Left ventricle myocardium superior (tissue), 1 donor: ENCODE results near the gene BCL2L13. TPM values are rescaled to one million over a fixed set of nuclear protein-coding genes. Genes with fewer than 3 reads are reported as not detected.

ENCODE experiments used
- ATAC-seq: fragments of 200-7000 bp; cut with Tn5 transposase; one replicate; pipeline ENCODE4 v1.9.1; 2020; ENCODE audit warnings: mild to moderate bottlenecking, moderate library complexity
- DNase-seq: peaks from one replicate; pipeline ENCODE4 v3.0.0-alpha.2; 2020
- intact Hi-C: fragments of 100-400 bp; cut with micrococcal nuclease; formaldehyde crosslinking; loops from one replicate; pipeline ENCODE4 v1.11.0; 2022
- long read RNA-seq: library from polyadenylated mRNA; unstranded; transcript quantifications from one replicate; pipeline ENCODE4 v2.0.0, GENCODE V29; 2021
- total RNA-seq: library from RNA; stranded (reverse); fragmentation: NEBNext Ultra II Directional; extraction: Animal tissue kit (Norgen Biotek cat#: 25700); gene quantifications from one replicate; pipeline ENCODE4 v1.2.1, GENCODE V29; 2021
- donor health status: DM: no; HTN: yes; CAD: no; lungs with severe emphysema.

BCL2L13 gene
- total RNA-seq, result 92.9 TPM
- long read RNA-seq, full-length matches to known transcripts, result 61 of 102 reads
- long read RNA-seq, partial matches to known transcripts, result 28 of 102 reads
- long read RNA-seq, other reads (novel, unspliced or antisense), result 13 of 102 reads

- DNase-seq, result peak; percentile 96
- intact Hi-C loops, result no loop called here
- peak; percentile 98 for ATAC-seq
Observed at GRCh38 chr22:17638432-17639246, at the start of gene BCL2L13. TSS of gene BCL2L13 (plus strand) at chr22:17638757. CDS start at chr22:17655712, 16,955 bp downstream.

GRCh38 chr22:17589810-17590375 lies 48.7 kb upstream of the BCL2L13 start:
- ATAC-seq (no peak), DNase-seq (no peak)
- intact Hi-C loops, result no loop called here

- intact Hi-C loops, result no loop called here
- DNase-seq (no peak), ATAC-seq (no peak)
Observed at GRCh38 chr22:17590586-17590985, 48.0 kb upstream of the BCL2L13 start.

- intact Hi-C loops, result no loop called here
- ATAC-seq (no peak), DNase-seq (no peak)
Observed at GRCh38 chr22:17592201-17592600, 46.4 kb upstream of the BCL2L13 start.

GRCh38 chr22:17596226-17596625 lies 42.3 kb upstream of the BCL2L13 start:
- intact Hi-C loops, result no loop called here

GRCh38 chr22:17597217-17597616 lies 41.3 kb upstream of the BCL2L13 start:
- DNase-seq, result no peak
- intact Hi-C loops, result no loop called here
- ATAC-seq, result no peak

More at GRCh38 chr22:17596226-17596625, 42.3 kb upstream of the BCL2L13 start:
- DNase-seq (no peak), ATAC-seq (no peak)

- ATAC-seq, result no peak
- intact Hi-C loops, result no loop called here
- no peak for DNase-seq
Observed at GRCh38 chr22:17598318-17598717, 40.2 kb upstream of the BCL2L13 start.

GRCh38 chr22:17601031-17601430 lies 37.5 kb upstream of the BCL2L13 start:
- intact Hi-C loops, result no loop called here
- DNase-seq (no peak), ATAC-seq (no peak)

GRCh38 chr22:17603668-17604067 lies 34.9 kb upstream of the BCL2L13 start:
- DNase-seq, result no peak
- no peak for ATAC-seq
- intact Hi-C loops, result no loop called here

- ATAC-seq (peak; percentile 77), DNase-seq (peak; percentile 58)
- intact Hi-C loops, result no loop called here
Observed at GRCh38 chr22:17606496-17606895, 32.1 kb upstream of the BCL2L13 start.

GRCh38 chr22:17607891-17608521 lies 30.6 kb upstream of the BCL2L13 start:
- intact Hi-C loops, result no loop called here
- DNase-seq (no peak), ATAC-seq (no peak)

- DNase-seq (no peak), ATAC-seq (no peak)
- intact Hi-C loops, result no loop called here
Observed at GRCh38 chr22:17612057-17612456, 26.5 kb upstream of the BCL2L13 start.

GRCh38 chr22:17613280-17613679 lies 25.3 kb upstream of the BCL2L13 start:
- no peak for DNase-seq
- no peak for ATAC-seq
- intact Hi-C loops, result no loop called here

GRCh38 chr22:17627961-17628405 lies 10.6 kb upstream of the BCL2L13 start:
- intact Hi-C loops, result loop anchor here (5.0 kb wide), 1 partner anchor 51 kb away; no protein-coding TSS in a partner anchor
- ATAC-seq, result no peak

GRCh38 chr22:17628406-17629172 lies 10.0 kb upstream of the BCL2L13 start, which contains the start of gene ATP6V1E1:
TSS of gene ATP6V1E1 (minus strand) at chr22:17628749. CDS start at chr22:17628635, 114 bp downstream.
- peak; percentile 97 for DNase-seq
- intact Hi-C loops, result loop anchor here (5.0 kb wide), 1 partner anchor 51 kb away; no protein-coding TSS in a partner anchor
- ATAC-seq, result peak; percentile 100

More at GRCh38 chr22:17627961-17628405, 10.6 kb upstream of the BCL2L13 start:
- no peak for DNase-seq

- intact Hi-C loops, result loop anchor here (5.0 kb wide), 1 partner anchor 52 kb away; no protein-coding TSS in a partner anchor
- DNase-seq (no peak), ATAC-seq (peak; percentile 6)
Observed at GRCh38 chr22:17629173-17629489, 9.4 kb upstream of the BCL2L13 start.

GRCh38 chr22:17629641-17630040 lies 8.9 kb upstream of the BCL2L13 start:
- DNase-seq (no peak), ATAC-seq (no peak)
- intact Hi-C loops, result loop anchor here (5.0 kb wide), 1 partner anchor 52 kb away; no protein-coding TSS in a partner anchor

- no peak for DNase-seq
- no peak for ATAC-seq
- intact Hi-C loops, result no loop called here
Observed at GRCh38 chr22:17631076-17631565, 7.4 kb upstream of the BCL2L13 start.
